ENCODE results near the gene KIFC1.

DNA sequence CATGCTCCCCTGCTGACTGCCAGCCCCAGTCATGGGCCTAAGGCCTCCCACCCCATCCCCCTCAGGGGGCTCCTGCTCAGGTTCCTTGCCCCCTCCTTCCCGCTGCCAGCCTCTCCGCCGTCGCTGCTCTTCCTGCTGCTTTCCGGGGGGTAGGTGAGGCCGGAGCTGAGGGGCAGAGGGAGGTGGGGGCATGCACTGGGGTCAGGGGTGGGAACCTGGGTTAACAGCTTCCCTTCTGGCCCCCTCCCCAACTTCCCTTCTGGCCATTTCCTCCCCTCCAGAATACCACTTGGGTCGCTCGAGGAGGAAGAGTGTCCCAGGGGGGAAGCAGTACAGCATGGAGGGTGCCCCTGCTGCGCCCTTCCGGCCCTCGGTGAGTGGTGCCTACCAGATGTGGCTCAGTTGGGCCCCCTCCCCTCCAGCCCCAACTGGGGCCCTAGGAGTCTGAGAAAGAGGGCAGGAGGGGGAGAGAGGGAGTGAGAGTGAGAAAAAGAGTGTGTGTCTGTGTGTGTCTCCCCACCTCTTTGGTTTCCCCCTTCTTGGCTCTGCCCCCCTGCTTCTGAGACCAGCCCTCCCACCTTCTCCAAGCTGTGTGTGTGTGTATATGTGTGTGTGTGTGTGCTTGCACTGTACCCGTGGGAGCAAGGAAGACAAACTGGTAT, 40.4 kb downstream of the KIFC1 start:
- TF ChIP-seq, protein P1, sequence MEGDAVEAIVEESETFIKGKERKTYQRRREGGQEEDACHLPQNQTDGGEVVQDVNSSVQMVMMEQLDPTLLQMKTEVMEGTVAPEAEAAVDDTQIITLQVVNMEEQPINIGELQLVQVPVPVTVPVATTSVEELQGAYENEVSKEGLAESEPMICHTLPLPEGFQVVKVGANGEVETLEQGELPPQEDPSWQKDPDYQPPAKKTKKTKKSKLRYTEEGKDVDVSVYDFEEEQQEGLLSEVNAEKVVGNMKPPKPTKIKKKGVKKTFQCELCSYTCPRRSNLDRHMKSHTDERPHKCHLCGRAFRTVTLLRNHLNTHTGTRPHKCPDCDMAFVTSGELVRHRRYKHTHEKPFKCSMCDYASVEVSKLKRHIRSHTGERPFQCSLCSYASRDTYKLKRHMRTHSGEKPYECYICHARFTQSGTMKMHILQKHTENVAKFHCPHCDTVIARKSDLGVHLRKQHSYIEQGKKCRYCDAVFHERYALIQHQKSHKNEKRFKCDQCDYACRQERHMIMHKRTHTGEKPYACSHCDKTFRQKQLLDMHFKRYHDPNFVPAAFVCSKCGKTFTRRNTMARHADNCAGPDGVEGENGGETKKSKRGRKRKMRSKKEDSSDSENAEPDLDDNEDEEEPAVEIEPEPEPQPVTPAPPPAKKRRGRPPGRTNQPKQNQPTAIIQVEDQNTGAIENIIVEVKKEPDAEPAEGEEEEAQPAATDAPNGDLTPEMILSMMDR (IDR thresholded peaks at IDR 0.05; ENCODE audit: borderline replicate concordance, extremely low read depth, low read length, poor library complexity, severe bottlenecking): no peak
- no peak for TF ChIP-seq EZH2 (IDR thresholded peaks at IDR 0.05; ENCODE audit: borderline replicate concordance, low read depth, low read length, severe bottlenecking)

Data from DND-41 (cell line).